Activated CD4-positive, CD25-positive, alpha-beta regulatory T cell treated with anti-CD3 and anti-CD28 coated beads, Interleukin-2, amount 50 U/mL, for 72 hours (primary cell): ENCODE data around the gene TBC1D16.
"Not testable (repeated sequence)": the region's sequence is repeated elsewhere in the genome, so short reads cannot be mapped to it uniquely, and the experiment has no call there.

Experiments used
- DNase-seq: peaks from one replicate; pipeline ENCODE4 v3.0.0; 2021

Gene TBC1D16

DNA sequence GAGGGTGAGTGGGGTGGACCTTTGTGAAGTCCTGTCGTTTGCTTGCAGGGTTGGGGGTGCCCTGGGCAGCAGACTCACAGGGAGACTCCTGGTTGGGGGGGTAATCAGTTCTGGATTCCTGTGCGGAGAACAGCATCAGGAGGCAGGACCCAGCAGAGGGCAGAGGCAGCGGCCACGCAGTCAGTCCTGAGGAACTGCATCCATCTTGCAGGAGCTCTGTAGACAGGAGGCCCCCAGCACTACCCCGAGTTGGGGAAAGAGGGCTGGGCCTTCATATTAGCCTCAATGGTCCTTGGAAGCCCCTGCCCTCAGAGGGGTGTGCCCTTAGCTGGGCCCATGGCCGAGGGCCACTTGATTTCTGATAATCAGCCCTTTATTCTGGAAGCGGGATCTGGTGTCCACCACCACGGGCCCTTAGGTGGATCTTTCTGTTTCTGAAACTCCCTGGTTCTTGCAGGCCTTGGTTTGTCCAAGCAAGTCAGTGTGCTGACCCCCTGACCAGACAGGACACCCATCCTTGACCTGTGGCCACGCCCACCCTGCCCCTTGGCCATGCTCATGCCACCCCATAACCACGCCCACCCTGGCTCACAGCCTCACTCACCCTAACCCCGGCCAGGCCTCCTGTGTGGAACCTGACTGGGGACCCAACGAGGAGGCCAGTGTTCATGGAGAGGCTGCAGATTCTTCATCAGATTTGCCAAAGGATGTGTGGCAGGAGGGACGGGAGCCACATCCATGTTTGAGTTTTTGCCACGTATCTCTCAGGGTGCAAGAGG, 122.9 kb downstream of the TBC1D16 start:
- DNase-seq, result no peak

- DNase-seq, result no peak
Measured at GRCh38 chr17:79911430-79912399, 124.0 kb downstream of the TBC1D16 start.

GRCh38 chr17:79910985-79911361, 124.7 kb downstream of the TBC1D16 start:
- no peak for DNase-seq

DNA sequence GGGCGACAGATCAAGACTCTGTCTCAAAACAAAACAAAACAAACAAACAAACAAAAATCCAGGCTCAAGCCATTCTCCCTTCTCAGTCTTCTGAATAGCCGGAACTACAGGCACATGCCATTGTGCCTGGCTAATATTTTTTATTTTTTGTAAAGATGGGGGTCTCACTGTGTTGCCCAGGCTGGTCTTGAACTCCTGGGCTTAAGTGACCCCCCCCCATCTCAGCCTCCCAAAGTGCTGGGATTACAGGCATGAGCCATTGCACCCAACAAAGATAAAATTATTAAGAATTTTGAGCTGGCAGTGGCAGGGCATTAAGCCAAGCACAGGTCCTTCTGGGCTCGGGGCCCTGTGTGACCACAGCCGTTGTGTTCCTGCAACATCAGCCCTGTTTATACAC, 126.6 kb downstream of the TBC1D16 start:
- no peak for DNase-seq

DNA sequence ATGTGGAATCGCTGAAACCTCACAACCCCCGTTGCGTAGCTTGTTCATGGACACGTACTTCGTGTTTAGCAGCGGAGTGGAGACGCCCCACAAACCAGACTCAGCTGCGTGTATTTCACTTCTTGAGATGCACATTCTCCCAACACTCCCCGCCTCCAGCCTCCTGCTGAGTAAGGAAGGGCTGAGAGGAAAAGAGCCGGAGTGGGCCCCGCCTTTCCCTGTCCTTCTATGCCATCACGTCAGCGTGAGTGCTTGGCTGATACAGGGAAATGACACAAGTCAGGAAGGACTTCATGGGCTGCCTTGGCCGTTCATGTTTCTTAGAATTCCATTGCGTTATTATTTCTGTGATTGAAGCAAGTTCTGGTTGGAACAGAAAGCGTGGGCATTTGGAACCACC, 127.8 kb downstream of the TBC1D16 start:
- no peak for DNase-seq

DNA sequence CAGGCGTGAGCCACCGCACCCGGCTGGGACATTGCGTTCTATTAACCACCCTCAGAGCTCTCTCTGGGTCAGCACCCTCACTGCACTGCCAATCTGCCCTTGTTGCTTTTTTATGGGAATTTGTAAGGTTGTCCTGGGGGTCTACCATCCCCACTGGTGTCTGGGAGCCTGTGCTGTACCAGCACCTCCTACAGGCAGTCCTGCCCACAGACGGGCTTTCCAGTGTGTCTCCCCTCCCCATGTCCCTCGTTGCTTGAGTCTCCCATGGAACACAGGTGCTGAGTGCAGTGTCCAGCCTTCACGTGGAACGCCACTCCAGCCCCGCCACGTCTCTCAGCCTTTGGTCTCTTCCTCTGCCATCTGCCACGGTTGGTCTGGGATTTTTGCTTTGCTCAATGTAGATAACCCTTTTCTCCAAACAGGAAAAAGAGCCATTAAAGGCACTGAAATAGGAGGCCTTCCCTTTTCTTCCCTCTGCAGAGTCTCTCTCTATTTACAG, 128.4 kb downstream of the TBC1D16 start:
- no peak for DNase-seq

- DNase-seq, result no peak
Measured at GRCh38 chr17:79905832-79906231, 129.8 kb downstream of the TBC1D16 start.

GRCh38 chr17:79904865-79905264, 130.8 kb downstream of the TBC1D16 start:
- no peak for DNase-seq

- DNase-seq, result no peak
Measured at GRCh38 chr17:79902146-79902791, 133.4 kb downstream of the TBC1D16 start.

GRCh38 chr17:79901131-79901530, 134.5 kb downstream of the TBC1D16 start:
- no peak for DNase-seq

DNA sequence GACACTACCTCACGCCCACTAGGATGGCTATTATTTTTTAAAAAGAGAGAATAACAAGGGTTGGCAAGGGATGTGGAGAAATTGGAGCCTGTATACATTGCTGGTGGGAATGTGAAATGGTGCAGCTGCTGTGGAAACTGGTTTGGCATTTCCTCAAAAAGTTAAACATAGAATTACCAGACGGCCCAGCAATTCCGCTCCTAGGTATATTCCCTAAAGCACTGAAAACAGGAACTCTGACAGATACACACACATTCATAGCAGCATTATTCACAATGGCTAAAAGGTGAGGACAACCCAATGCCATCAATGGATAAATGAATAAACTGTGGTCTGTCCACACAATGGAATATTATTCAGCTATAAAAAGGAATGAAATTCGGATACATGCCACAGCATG, 136.1 kb downstream of the TBC1D16 start:
- no peak for DNase-seq

DNA sequence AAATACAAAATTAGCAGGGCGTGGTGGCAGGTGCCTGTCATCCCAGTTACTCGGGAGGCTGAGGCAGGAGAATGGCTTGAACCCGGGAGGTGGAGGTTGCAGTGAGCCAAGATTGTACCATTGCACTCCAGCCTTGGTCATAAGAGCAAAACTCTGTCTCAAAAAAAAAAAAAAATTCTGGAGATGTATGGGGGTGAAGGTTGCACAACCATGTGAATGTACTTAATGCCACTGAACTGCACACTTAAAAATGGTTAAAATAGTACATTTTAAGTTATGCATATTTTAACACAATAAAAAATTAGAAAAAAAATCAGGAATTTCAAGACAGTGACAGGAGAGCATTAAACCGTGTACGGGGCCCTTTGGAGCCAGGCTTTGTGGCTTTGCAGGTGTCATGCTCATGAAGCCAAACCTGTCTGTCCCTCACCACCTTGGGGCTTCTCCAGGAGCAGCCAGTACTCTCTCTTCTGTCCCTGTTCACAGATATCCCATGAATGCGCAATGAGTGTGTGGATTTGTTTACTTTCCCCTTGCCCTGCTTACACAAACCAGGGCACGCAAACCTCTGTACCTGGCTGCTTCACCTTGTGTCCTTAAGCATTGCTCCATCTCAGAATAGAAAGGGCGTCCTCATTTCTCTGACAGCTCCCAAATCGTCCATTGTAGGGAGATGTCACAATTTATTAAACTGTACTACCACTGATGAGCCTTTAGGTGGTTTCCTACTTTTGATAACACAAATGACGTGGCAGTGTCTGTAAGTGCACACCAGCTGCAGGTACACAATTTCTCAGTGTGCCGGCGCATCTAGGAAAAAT, 138.2 kb downstream of the TBC1D16 start:
- no peak for DNase-seq

DNA sequence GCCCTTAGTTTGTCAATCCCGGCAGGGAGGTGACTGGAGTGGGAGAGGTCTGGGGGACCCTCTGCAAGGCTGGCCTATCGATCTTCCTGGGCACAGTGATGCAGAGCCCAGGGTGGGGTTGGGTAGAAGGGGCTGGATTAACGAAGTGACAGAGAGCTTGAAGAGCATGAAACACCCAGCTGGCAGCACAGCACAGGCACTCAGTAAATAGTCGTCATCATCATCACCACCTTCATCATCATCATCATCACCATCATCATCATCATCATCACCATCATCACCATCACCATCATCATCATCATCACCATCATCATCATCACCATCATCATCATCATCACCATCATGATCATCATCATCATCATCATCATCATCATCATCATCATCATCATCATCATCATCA, 142.2 kb downstream of the TBC1D16 start:
- not testable (repeated sequence) for DNase-seq

DNA sequence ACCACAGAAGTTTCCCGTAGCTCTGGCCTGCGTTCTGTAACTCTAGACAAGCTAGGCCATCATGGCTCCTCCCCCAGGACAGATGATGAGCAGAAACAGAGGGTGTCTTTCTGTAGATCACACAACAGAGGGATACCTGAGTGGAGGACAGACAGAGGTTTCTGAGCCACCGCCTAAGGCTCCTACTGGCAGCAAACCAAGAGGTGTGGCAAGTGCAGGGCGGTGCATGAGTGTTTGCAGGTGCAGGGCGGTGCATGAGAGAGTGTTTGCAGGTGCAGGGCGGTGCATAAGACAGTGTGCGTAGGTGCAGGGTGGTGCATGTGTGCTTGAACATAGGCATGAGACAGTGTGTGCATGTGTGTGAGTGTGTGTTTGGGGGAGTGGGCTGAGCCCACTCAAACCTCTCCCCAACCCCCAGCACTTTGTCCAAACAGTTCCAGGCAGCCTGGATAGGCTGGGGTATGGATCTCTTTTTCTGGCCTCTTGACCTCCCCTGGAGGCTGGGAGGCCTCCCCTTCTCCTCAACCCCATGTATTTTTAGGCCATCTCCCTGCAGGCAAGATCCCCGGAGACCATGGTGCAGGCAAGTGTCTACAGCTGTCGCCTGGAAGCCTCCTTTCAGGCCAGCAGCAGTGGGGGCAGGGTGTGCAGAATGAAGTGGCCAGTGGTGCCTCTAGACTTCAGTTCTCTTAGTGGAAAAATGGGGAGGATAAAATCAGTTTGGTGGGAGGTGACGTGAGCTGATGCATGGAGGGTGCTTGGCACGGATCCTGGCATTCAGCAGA, 143.0 kb downstream of the TBC1D16 start:
- DNase-seq, result no peak

DNA sequence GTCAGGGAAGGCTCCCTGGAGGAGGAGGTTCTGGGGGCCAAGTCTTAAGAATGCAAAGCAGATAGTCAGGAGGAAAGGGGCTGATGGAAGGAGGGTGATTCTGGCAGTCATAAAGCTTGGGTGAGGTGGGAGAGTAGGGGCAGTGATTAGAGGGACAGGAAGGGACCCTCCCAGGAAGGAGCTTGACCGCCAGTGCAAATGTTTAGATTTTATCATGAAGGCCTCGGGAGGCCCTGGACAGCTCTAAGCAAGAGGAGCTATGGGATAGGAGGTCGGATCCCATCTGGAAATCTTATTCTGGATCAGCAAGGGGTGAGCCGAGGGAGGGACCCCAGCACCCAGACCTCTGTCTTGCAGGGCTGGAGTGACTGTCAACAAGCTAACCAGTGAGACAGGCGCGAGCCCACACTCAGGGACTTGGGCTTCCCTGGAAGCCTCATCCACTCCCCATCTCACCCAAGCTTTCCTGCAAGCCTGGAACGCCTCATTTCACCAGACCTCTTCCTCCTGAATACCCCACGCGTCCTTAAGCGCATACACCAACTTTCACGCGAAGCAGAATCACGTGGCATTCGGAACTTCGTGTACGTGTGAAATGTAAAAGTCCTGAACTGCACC, 144.4 kb downstream of the TBC1D16 start:
- DNase-seq, result no peak

DNA sequence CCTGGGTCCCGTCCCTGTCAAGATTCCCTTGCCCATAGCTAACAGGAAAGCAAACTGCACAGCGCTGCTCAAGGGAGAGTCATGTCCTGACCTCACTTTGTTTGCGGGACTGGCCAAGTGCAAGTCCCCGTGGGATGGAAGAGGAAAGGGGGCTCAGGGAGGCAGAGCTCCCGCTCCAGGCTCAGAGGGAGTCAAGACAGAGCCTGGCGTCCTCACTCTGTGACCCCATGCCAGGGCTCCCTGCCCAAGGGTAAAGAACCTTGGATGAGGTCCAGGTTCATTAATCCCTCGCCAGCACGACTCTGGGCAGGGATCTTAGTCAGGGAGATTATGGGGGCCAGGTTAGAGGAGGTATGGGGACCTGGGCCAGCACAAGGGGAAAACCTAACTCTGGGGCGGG, 145.0 kb downstream of the TBC1D16 start:
- no peak for DNase-seq

DNA sequence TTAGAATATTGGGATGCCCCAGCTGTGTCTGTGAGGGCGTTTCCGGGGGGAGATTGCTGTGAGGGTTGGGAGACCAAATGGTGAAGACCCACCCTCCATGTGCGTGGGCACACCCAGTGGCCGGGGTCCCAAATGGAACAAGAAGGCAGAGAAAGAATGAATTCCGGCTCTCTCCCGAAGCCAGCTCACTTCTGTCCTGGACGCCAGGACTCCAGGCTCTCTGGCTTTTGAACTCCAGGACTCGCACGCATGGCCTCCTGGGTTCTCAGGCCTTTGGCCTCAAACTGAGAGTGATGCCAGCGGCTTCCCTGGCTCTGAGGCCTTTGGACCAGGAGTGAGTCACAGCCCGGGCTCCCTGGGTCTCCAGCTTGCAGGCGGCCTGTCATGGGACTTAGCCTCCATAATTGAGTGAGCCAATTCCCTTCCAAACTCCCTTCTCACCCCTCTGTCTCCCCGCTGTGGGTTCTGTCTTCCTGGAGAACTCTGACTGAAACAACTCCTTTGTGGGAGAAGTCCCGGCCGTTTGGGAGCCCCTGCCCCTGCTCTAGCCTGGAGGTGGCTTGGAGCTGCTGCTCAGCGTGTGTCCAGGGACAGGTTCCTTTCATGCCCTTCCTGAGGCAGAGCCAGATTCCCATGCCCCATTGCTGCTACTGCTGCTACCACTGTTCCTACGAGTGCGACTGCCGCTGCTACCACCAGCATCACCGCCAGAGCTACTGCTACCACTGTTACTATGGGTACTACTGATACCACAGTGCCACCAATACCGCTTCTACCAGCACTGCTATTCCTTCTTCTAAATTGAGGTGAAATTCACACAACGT, 146.6 kb downstream of the TBC1D16 start:
- DNase-seq, result no peak

GRCh38 chr17:79888009-79888540, 147.6 kb downstream of the TBC1D16 start:
- no peak for DNase-seq

GRCh38 chr17:79887451-79887991, 148.2 kb downstream of the TBC1D16 start:
- no peak for DNase-seq

GRCh38 chr17:79883202-79883601, 152.5 kb downstream of the TBC1D16 start:
- no peak for DNase-seq
